ENCODE measurements around the gene ANTXRL. TPM values are rescaled to one million over a fixed set of nuclear protein-coding genes. Genes with fewer than 3 reads are reported as not detected.
"Not testable (repeated sequence)": the region's sequence is repeated elsewhere in the genome, so short reads cannot be mapped to it uniquely, and the experiment has no call there.

The ANTXRL gene
- total RNA-seq, 1 donor from 2014 or later: not detected

GRCh38 chr10:46329690-46330016, 42.9 kb downstream of the ANTXRL start:
- Mint-ChIP-seq H3K9me3 (no peaks in the 10 kb centered on the region), H3K4me3 (no peak overlapping the region), H3K4me1 (peaks cover 6% of the 10 kb centered on the region), H3K27me3 (ENCODE audit: low read depth) (peaks cover 4% of the 10 kb centered on the region), H3K27ac (no peak overlapping the region), H3K36me3 (no peaks in the 10 kb centered on the region)
- TF ChIP-seq CTCF (IDR thresholded peaks at IDR 0.05; ENCODE audit: unreplicated experiment): no peak
- no peak for DNase-seq (ENCODE audit: low spot score in 2 of 2, unreplicated experiment in 2 of 2)

GRCh38 chr10:46330894-46331293, 44.1 kb downstream of the ANTXRL start:
- H3K36me3 Mint-ChIP-seq: no peaks in the 10 kb centered on the region
- H3K27me3 Mint-ChIP-seq (ENCODE audit: low read depth): peaks cover 4% of the 10 kb centered on the region
- H3K4me3 Mint-ChIP-seq: no peak overlapping the region
- no peak for DNase-seq (ENCODE audit: low spot score in 2 of 2, unreplicated experiment in 2 of 2)
- no peaks in the 10 kb centered on the region for H3K4me1 Mint-ChIP-seq
- H3K9me3 Mint-ChIP-seq: no peaks in the 10 kb centered on the region
- no peak overlapping the region for H3K27ac Mint-ChIP-seq
- TF ChIP-seq CTCF (IDR thresholded peaks at IDR 0.05; ENCODE audit: unreplicated experiment): no peak

GRCh38 chr10:46365484-46365883, 78.7 kb downstream of the ANTXRL start:
- H3K4me1 Mint-ChIP-seq; H3K27me3 Mint-ChIP-seq (ENCODE audit: low read depth); H3K27ac Mint-ChIP-seq; H3K36me3 Mint-ChIP-seq; H3K9me3 Mint-ChIP-seq; DNase-seq (ENCODE audit: low spot score in 2 of 2, unreplicated experiment in 2 of 2); H3K4me3 Mint-ChIP-seq: not testable (repeated sequence)

GRCh38 chr10:46367209-46367608, 80.4 kb downstream of the ANTXRL start:
- H3K9me3 Mint-ChIP-seq; DNase-seq (ENCODE audit: low spot score in 2 of 2, unreplicated experiment in 2 of 2); H3K36me3 Mint-ChIP-seq; H3K27me3 Mint-ChIP-seq (ENCODE audit: low read depth); H3K4me1 Mint-ChIP-seq; H3K4me3 Mint-ChIP-seq; H3K27ac Mint-ChIP-seq: not testable (repeated sequence)

GRCh38 chr10:46367666-46368240, 81.0 kb downstream of the ANTXRL start:
- DNase-seq (ENCODE audit: low spot score in 2 of 2, unreplicated experiment in 2 of 2); H3K36me3 Mint-ChIP-seq; H3K4me1 Mint-ChIP-seq; H3K4me3 Mint-ChIP-seq; H3K27ac Mint-ChIP-seq; H3K9me3 Mint-ChIP-seq; H3K27me3 Mint-ChIP-seq (ENCODE audit: low read depth): not testable (repeated sequence)

GRCh38 chr10:46368956-46369355, 82.2 kb downstream of the ANTXRL start:
- not testable (repeated sequence) for H3K4me3 Mint-ChIP-seq; DNase-seq (ENCODE audit: low spot score in 2 of 2, unreplicated experiment in 2 of 2); H3K4me1 Mint-ChIP-seq; H3K27me3 Mint-ChIP-seq (ENCODE audit: low read depth); H3K36me3 Mint-ChIP-seq; H3K9me3 Mint-ChIP-seq; H3K27ac Mint-ChIP-seq

- not testable (repeated sequence) for H3K27ac Mint-ChIP-seq; H3K27me3 Mint-ChIP-seq (ENCODE audit: low read depth); H3K36me3 Mint-ChIP-seq; H3K9me3 Mint-ChIP-seq; H3K4me1 Mint-ChIP-seq; H3K4me3 Mint-ChIP-seq; DNase-seq (ENCODE audit: low spot score in 2 of 2, unreplicated experiment in 2 of 2)
Measured at GRCh38 chr10:46374410-46374809, 87.6 kb downstream of the ANTXRL start.

GRCh38 chr10:46375406-46375805, 88.6 kb downstream of the ANTXRL start, which contains the start of gene ANXA8L1:
Gene ANXA8L1, plus strand, starts transcription at chr10:46375776. Its CDS starts 76 bp downstream, at chr10:46375852.
- DNase-seq (ENCODE audit: low spot score in 2 of 2, unreplicated experiment in 2 of 2); H3K4me3 Mint-ChIP-seq; H3K27me3 Mint-ChIP-seq (ENCODE audit: low read depth); H3K9me3 Mint-ChIP-seq; H3K36me3 Mint-ChIP-seq; H3K4me1 Mint-ChIP-seq: not testable (repeated sequence)
- H3K27ac Mint-ChIP-seq: peak within 1 kb of the TSS; percentile 50

GRCh38 chr10:46377022-46377421, 90.2 kb downstream of the ANTXRL start:
- H3K9me3 Mint-ChIP-seq; H3K36me3 Mint-ChIP-seq; DNase-seq (ENCODE audit: low spot score in 2 of 2, unreplicated experiment in 2 of 2); H3K27me3 Mint-ChIP-seq (ENCODE audit: low read depth); H3K4me1 Mint-ChIP-seq; H3K4me3 Mint-ChIP-seq; H3K27ac Mint-ChIP-seq: not testable (repeated sequence)

- not testable (repeated sequence) for DNase-seq (ENCODE audit: low spot score in 2 of 2, unreplicated experiment in 2 of 2); H3K27me3 Mint-ChIP-seq (ENCODE audit: low read depth); H3K4me1 Mint-ChIP-seq; H3K9me3 Mint-ChIP-seq; H3K27ac Mint-ChIP-seq; H3K36me3 Mint-ChIP-seq; H3K4me3 Mint-ChIP-seq
Measured at GRCh38 chr10:46377651-46378050, 90.9 kb downstream of the ANTXRL start.

- not testable (repeated sequence) for H3K36me3 Mint-ChIP-seq; H3K27me3 Mint-ChIP-seq (ENCODE audit: low read depth); H3K9me3 Mint-ChIP-seq; H3K27ac Mint-ChIP-seq; DNase-seq (ENCODE audit: low spot score in 2 of 2, unreplicated experiment in 2 of 2); H3K4me3 Mint-ChIP-seq; H3K4me1 Mint-ChIP-seq
Measured at GRCh38 chr10:46378108-46378507, 91.3 kb downstream of the ANTXRL start.

- H3K9me3 Mint-ChIP-seq, H3K36me3 Mint-ChIP-seq, H3K4me3 Mint-ChIP-seq: not testable (repeated sequence)
Measured at GRCh38 chr10:46379233-46379848, 92.5 kb downstream of the ANTXRL start.

More at GRCh38 chr10:46379233-46379848, 92.5 kb downstream of the ANTXRL start:
- H3K27ac Mint-ChIP-seq; H3K4me1 Mint-ChIP-seq; DNase-seq (ENCODE audit: low spot score in 2 of 2, unreplicated experiment in 2 of 2); H3K27me3 Mint-ChIP-seq (ENCODE audit: low read depth): not testable (repeated sequence)

Measured in mesothelial cell of epicardium (in vitro differentiated cells).